NCI-H2081 (cell line): ENCODE results near the gene NCOA6.
"Not testable (repeated sequence)": the region's sequence is repeated elsewhere in the genome, so short reads cannot be mapped to it uniquely, and the experiment has no call there.

Source experiments
- DNase-seq, 2 experiments: peaks; one replicate each; lab custom pipeline; 2025; lab: John Stamatoyannopoulos, UW

Gene NCOA6

DNA sequence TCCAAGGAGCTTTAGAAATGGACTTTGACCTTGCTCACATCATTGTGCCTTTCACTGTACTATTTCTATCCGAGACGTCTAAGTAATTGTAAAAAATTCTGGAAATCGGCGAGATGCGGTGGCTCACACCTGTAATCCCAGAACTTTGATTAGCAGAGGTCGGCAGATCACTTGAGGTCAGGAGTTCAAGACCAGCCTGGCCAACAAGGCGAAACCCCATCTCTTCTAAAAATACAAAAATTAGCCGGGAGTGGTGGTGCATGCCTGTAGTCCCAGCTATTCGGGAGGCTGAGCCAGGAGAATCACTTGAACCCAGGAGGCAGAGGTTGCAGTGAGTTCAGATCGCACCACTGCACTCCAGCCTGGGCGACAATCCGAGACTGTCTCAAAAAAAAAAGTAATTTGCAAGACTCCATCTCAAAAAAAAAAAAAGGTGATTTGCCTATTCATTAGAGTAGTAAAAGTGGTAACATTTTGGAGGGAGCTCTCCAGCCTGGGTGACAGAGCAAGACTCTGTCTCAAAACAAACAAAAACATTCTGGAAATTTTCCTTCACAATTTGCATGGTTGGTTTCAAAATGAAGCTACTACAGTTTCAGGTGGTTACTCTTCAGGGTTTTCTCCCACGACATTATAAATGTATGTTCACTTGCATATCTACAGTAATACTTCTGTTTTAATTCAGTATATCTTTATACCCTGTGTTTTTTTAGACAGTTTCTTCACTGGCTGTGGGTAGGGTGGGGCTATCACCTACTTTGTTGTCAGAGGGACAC lies 106.0 kb downstream of the NCOA6 start:
- not testable (repeated sequence) for DNase-seq

DNA sequence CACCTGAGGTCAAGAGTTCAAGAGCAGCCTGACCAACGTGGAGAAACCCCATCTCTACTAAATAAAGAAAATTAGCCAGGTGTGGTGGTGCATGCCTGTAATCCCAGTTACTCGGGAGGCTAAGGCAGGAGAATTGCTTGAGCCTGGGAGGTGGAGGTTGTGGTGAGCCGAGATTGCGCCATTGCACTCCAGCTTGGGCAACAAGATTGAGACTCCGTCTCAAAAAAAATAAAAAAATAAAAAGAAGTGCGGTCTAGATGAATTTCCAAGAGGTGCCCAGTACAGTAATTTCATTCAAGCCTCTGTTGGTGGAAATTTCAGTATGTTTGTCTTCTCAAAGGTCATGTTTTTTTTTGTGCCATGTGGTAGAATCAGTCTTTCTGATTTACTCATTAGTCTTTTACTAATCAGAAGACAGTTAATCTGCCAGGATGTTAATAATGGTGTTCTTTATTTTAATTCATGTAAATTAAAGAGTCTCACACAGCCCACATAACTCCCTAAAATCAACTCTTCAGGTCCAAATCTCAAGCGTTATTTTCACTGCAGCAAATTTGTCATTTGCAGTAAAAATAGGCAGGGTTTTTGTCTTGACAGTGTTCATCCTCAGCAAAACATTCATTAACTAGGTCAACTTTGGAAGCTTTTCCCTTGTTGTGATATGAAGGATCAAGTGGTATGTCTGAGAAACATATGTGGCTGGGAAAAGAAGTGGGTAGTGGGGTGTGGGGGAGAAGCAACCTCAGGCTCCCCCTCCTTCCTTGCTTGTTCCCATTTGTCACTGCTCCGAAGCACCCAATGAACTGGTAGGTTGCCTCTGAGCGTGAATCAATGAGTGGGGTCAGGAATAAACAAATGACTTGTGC lies 108.0 kb downstream of the NCOA6 start:
- no peak for DNase-seq

DNA sequence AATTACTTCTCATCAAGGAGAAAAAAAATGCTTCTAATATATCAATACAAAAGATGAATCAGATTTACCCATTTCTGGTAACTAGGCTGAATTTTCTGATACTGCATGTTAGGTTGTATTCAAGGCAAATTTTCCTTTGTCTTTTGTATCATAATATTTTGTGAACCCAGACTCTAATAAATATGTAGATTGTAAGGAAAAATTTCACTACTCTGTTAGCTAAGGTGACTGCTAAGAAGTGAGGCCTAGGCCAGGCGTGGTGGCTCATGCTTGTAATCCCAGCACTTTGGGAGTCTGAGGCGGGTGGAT lies 108.6 kb downstream of the NCOA6 start:
- no peak for DNase-seq

DNA sequence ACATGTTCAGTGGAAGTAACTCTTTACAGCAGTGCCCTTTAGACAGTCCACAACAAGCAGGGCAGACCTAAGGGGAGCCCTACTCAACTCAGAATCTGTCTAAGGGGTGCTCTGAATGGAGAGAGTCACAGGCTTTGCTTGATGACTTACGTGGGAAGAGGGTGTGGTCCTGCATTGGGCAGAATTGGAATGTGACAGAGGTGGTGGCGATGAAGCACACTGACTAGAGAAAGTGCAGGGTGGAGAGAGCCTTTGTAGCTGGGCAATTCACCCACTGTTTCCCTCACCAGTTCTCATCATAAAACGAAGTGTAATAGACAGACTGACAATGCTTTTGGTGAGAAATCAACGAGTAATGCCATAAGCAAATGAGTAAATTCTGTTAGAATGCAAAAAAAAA lies 110.1 kb downstream of the NCOA6 start:
- DNase-seq: no peak

DNA sequence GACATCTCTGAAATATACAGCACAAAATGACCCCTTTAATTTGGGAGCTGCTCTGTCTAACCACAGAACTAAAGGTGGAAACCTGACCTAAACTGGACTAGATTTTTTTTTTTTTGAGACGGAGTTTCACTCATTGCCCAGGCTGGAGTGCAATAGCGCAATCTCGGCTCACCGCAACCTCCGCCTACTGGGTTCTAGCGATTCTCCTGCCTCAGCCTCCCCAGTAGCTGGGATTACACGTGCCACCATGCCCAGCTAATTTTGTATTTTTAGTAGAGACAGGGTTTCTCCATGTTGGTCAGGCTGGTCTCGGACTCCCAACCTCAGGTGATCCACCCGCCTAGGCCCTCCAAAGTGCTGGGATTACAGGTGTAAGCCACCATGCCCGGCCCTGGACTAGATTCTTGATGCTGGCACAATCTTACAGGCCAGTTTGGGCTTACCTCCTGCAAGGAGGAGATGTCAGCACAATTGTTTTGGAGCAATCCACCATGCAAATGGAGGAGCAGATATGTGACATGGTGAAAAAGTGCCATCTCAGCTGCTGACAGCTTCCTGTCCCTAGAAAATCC lies 111.4 kb downstream of the NCOA6 start:
- DNase-seq: not testable (repeated sequence)

DNA sequence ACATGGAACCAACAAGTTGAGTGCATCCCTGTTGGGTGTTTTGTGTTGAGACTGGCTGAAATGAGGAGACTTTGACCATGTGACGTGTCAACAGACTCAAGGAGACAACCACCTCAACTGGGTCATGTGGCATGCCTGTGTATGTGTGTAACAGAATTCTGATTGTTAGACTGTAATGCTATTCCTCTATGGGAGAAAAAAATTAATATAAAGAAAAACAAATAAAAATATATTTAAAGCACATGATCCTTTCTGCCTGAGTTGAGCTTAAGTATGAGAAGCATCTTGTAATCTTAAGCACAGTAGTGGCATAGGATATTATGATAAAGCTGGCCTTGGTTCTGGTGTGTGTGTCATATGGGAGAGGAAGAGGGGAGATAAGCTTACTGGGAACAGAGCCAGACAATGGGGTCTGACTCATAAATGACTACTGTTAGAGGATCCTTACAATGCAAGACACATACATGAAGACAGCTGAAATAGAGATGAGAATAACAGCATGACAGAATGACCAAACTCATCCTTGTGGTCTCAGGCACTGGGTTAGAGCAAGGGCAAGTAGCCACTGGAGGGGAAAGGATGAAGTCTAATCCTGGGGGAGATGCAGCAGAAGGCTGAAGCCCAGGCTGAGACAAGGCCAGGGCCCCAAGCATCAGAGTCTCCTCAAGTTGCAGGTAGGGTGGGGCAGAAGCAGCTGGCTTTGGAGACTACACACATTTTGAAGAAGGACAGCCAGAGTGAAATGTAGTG lies 112.1 kb downstream of the NCOA6 start:
- no peak for DNase-seq

DNA sequence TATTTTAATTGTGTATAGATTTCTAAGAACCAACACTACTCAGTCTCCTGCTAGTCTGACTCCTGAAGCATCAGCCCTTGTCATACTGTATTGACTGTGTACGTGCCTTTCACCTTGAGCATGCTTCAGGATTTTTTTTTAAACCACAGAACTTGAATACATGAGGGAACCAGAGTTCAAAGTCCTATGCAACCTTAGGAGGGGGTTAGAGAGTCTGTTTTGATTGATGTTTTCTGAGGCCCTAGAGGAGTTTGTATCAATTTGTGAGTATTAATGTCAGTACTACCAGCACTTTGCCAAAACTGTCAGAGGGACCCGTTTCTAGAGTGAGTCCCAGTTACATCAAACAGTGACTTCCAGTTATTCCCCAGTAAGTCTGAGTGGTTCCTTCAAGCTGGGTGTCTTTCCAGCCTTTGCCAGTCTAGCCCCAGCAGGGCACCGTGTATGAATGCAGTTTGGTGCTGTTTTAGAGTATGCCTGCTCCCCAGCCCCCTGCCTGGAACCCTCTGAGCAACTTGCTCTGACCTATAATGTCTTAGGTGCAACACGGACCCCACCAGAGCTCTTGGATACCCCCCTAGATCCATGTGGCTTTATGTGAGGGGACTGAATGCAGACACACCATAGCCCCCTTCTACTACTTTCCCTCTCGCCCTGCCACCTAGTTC lies 112.8 kb downstream of the NCOA6 start:
- DNase-seq: no peak

DNA sequence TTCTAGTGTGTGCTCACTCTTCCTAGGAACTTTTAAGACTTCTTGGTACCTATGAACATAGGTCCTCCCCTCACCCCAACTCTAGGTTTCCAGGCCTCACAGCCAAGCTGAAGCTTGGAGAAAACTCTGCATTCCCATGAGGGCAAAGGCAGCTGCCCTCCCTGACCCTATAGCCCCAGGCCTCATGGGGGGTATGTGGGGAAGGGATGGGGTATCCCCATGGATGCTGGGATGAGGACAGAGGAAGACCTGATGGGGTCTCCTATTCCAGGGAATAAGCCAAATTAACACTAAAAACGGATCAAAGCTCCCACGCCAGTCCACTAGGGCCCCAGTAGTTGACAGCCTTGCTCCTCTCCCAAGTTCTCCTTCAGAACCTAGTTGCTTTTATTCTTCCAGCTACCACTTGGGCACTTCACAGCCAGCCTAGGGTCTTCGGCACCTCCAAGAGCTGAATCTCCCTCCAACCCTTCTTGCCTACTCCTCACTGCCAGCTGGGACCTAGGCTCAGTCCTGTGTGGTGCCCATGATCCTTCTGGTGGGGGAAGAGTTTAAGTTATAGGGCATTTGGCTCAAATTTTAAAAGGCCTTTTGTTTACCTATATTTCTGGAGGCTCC lies 113.5 kb downstream of the NCOA6 start:
- DNase-seq: no peak

DNA sequence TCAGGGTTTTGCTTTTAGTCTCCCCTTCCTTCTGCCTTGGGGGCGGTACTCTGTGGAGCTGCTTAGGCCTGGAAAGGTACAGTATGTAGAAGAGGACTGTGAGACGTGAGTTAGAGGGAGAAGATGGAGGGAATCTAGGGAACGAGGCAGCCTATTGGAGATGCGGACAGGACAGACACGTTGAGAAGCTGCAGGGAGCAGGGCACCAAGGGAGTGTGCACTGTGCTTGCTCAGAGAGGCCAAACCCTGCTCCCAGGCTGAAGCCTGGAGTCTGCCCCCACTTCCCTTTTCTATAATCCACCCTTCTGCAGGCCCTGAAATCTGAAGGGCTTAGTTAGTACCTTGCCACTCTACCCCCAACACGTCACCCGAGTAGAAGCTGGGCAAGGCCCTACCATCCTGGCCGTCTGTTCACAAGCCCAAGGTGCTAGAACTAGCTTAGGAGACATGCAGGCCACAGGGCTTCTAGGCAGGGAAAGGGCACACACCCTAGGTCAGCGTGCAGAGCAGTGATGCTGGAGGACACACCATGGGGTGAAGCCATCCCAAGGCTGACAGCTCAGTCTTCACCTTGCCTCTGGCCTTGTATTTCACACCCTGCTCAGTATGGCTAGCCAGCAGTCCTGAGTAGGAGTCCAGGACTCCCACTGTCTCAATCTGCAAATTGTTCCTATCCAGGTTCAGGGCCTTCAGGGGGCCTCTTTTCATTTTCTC lies 114.4 kb downstream of the NCOA6 start:
- no peak for DNase-seq

DNA sequence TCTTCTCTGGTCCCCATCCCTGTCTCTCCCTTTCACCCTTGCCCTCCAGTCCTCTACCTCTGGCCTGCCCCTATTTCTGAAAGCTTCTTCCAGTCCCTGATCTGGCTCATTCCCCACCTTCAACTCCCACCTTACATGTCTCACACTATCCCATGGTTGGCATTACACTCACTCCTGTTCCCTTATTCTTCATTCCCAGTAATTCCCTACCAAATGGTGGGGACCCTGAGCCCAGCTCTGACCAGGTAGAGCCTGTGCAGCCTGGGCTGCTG lies 114.9 kb downstream of the NCOA6 start:
- DNase-seq: no peak

DNA sequence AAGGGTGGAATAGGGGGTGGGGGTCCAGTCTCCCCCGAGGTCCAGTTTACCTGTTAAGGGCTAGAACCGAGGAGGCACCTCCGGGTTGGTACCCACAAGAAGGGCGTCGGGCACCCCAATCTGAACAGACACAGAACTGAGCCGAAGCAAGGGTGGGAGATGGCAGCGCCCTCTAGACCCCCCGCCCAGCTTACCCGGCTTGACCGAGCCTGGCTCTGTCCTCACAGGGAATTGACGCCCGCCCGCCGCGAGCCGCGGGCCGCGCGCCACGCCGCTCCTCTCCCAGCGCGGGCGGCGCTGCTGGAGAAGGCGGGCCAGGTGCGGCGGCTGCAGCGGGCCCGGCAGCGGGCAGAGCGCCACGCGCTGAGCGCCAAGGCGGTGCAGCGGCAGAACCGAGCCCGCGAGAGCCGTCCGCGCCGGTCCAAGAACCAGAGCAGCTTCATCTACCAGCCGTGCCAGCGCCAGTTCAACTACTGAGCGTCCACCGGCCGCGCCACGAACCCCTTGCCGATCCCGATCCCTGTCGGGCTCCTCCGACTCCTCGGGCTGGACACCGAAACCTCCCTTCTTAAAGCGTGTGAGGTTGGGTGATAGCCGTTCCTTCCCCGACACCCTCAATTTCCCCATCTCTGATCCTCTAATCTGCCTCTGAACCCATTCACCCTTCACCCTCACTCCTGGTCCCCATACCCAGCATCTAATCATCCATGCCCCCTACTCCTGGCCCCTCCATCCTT lies 115.5 kb downstream of the NCOA6 start:
- peak; percentile 51 to 78 for DNase-seq

DNA sequence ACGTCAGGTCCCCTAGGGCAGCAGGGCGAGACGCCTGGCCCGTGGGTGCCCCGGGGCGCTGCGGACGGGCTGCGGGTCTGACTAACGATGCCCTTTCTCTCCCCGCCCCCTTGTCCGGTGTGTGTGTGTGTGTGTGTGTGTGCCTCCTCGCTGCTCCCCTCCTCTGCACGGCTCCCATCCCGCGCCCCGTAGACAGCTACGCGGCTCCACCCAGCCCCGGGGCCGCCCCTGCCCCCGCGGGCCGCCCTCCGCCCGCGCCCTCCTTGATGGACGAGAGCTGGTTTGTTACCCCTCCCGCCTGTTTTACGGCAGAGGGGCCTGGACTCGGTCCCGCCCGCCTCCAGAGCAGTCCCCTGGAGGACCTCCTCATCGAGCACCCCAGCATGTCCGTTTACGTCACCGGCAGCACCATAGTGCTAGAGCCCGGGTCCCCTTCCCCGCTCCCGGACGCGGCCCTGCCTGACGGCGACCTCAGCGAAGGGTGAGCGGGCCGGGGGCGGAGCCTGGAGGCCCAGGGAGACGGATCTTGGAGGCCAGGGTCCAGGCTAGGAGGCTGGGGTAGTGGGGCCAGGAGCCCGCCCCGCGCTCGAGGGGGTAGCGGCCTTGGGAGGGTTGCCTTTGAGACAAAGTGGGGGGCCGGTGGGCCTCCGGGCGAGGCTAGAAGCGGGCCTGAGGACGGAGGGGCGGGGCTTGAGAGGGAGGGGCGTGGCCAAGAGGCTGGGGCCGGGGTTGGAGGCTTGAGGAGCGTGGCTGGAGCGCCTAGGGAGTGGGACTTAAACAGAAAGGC lies 116.2 kb downstream of the NCOA6 start:
- peak; percentile 64 to 78 for DNase-seq

DNA sequence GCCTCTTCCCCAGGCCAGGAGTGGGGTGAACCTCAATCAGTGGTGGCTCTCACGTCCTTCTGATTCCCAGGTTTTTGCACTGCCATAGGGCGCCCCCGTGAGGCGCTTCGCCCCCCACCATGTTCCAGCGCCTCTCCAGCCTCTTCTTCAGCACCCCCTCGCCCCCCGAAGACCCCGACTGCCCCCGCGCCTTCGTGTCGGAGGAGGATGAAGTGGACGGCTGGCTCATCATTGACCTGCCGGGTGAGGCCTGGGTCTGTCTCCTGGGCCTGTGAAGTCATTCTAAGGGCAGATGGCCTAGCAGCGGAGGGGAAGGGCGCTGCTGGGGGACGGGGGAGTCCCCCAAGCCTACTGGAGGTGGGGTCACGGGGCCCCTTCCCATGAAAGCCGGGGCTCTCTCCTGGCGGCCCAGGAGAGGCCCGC lies 116.8 kb downstream of the NCOA6 start:
- DNase-seq: peak; percentile 36 to 51

DNA sequence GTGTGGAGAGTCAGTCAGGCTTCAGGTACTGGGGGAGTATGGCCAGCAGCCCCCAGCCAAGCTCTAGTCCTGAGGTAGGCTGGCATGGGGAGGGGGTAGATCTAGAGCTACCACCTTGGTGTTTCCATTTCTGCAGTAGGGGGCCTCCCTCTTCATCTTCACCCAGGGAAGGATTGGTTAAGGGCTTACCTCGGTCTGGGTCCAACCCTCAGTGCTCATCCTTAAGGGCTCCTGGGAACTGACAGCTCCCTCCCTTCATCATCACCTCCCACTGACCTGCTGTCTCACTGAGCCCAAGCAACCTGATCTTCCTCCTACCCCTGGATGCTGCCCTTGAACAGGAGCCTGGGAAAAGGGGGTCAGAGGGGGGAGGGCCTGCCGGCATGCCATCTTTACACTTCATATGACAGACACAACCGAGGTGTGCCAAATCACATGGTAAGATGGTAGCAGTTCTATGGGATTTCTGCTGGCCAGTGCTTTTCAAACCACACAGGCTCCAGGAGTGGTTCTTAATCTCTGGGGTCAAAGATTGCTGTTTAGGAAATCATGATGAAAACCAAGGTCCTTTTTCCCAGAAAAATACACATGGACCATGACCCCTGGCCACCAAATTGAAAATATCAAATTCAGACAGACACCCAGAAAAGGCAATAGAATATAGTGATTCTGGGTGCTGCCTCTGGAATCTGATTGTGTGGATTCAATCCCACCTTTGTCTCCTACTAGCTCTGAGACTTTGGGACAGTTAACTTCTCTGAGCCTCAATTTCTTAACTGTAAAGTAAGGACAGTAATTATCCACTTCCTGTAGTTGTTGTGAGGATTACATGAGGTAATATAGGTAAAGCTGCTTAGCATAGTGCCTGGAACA lies 118.3 kb downstream of the NCOA6 start:
- DNase-seq: no peak

DNA sequence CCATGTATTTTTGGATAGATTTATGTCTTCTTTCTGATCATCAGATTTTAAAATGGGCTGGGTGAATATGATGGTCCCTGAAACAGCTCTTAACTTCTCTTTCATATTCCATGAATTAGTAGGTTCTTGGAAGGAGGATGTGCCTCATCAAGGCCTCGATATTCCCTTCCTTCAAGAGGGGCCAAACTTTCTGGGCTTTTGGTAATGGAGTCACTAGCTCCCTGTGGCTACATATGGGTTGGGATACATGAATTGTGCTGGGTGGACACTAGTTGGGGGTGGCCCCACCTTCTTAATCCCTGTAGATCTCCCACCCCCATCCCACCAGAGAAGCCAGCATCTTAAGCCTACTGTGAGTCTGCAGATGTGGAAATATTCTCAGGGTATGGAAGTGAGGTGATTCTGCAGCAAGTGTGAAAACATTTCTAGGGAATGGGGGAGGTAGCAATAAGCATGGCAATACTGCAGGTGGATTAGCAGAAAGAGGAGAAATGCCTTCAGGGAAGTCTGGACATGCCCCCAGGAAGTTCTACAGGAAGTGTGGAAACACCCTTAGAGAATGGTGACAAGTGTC lies 119.1 kb downstream of the NCOA6 start:
- DNase-seq: no peak

DNA sequence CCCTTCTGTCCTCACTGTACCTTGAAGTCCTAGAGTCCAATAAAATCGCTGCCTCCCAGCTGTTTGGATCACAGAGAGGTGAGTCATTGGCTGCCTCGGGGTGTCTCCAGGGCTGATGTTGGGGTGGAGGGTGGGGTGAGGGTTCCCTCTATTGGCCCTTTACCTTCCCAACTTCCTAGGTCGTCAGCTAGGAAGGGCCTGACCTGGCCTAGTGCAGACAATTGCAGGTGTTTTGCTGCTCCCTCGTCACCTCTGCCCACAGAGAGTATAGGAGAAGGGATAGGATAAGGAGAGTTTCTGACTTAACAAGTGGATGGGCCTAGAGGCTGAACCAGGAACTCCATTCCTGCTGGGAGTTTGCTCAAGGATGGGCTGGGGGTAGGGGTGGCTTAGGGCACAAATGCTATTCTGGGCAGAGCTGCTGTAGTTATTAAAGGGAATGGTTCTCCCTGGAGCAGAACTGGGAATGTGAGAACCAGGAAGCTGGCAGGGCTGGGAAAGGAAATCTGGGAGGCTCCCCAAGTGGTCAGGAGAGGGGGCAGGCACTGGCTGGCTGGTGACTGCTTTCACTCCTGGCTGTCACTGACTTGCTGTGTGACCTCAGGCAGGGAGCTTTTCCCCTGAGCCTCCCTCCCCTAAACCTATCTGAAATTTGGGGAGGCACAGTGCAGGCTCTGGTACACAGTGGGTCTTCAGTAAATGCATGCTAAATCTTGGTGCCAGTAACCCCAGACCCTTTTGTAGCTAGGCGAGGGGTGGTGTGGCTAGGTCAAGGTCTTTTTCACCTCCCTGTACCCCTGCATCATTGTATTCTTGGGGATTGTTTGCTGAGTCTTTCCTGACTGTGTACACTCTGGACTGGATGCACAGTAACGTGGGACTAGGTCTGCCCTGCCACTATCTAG lies 119.8 kb downstream of the NCOA6 start:
- no peak for DNase-seq

DNA sequence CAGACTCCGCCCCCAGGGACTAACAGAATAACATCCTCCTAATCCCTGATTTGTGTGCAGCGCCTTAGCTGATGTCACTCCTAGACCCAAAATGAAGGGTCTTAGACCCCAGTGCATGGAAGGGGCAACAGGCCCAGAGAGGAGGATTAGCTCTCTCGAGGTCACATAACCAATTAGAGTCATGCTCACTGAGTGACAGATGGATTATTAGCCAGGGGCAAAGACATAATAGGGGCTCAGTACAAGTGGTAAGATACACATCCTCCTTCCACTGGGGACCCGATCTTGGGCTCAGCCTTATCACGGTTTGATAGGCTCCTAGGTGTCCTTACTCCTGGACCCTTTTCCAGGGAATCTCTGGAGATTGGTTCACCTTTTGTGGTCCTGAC lies 120.4 kb downstream of the NCOA6 start:
- DNase-seq: no peak
